ENCODE data around the gene ZNF571.

ZNF571 gene

DNA sequence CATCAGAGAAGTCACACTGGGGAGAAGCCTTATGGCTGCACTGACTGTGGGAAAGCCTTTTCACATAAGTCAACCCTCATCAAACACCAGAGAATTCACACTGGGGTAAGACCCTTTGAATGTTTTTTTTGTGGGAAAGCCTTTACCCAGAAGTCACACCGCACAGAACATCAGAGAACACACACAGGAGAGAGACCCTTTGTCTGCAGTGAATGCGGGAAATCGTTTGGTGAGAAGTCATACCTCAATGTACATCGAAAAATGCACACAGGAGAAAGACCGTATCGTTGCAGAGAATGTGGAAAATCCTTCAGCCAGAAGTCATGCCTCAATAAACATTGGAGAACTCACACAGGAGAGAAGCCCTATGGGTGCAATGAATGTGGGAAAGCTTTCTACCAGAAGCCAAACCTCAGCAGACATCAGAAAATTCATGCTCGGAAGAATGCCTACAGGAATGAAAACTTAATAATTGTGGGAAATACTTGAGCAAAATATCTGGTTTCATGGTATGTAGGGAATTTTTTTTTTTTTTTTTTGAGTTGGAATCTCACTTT, 57.1 kb downstream of the ZNF571 start:
- no peaks in the 10 kb centered on the region for H3K27me3 ChIP-seq (replicated peaks; ENCODE audit: control insufficient read depth, insufficient read depth, low read length)
- peak overlapping the region; percentile 41 for H3K4me3 ChIP-seq (ENCODE audit: low read length)
- no peak for DNase-seq (ENCODE audit: low read depth)
- no peaks in the 10 kb centered on the region for H3K36me3 ChIP-seq (ENCODE audit: control insufficient read depth, insufficient read depth, low read length, severe bottlenecking)
- H3K4me1 ChIP-seq (ENCODE audit: control insufficient read depth, insufficient read depth, low read length) = no peaks in the 10 kb centered on the region
- peaks cover 86% of the 10 kb centered on the region for H3K9me3 ChIP-seq (ENCODE audit: control insufficient read depth, low read length)
- H3K9ac ChIP-seq (ENCODE audit: low read length) = no peak overlapping the region

DNA sequence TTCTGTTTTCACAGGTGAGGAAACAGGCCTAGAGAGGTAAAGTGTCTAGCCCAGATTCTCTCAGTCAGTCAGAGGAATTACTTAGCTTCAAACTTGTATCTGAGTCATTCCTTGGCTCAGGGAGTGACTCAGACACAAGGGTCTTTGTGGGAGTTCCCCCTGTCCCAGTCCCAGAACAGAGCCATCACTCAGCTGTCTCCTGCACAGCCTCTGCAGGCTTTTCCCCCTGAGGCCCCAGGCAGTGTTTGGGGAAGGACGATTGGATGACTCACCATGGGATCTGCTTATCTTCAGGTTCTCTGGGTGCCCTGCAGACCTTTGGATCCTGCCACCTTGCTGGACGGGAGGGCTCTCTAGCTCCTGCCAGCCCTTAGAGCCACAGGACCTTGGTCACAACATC, 74.7 kb downstream of the ZNF571 start:
- Histone ChIP-seq H3K4me3 (ENCODE audit: low read length) (no peak overlapping the region), H3K36me3 (ENCODE audit: control insufficient read depth, insufficient read depth, low read length, severe bottlenecking) (no peaks in the 10 kb centered on the region), H3K9ac (ENCODE audit: low read length) (no peak overlapping the region), H3K9me3 (ENCODE audit: control insufficient read depth, low read length) (peaks cover 28% of the 10 kb centered on the region), H3K4me1 (ENCODE audit: control insufficient read depth, insufficient read depth, low read length) (no peaks in the 10 kb centered on the region), H3K27me3 (replicated peaks; ENCODE audit: control insufficient read depth, insufficient read depth, low read length) (no peaks in the 10 kb centered on the region)
- DNase-seq (ENCODE audit: low read depth) = no peak
